ENCODE results near the gene IPO5. TPM values are rescaled to one million over a fixed set of nuclear protein-coding genes. Genes with fewer than 3 reads are reported as not detected.

The IPO5 gene
- total RNA-seq, 3 donors from 2014 or later, result 97.6 to 157 (median 137) TPM

DNA sequence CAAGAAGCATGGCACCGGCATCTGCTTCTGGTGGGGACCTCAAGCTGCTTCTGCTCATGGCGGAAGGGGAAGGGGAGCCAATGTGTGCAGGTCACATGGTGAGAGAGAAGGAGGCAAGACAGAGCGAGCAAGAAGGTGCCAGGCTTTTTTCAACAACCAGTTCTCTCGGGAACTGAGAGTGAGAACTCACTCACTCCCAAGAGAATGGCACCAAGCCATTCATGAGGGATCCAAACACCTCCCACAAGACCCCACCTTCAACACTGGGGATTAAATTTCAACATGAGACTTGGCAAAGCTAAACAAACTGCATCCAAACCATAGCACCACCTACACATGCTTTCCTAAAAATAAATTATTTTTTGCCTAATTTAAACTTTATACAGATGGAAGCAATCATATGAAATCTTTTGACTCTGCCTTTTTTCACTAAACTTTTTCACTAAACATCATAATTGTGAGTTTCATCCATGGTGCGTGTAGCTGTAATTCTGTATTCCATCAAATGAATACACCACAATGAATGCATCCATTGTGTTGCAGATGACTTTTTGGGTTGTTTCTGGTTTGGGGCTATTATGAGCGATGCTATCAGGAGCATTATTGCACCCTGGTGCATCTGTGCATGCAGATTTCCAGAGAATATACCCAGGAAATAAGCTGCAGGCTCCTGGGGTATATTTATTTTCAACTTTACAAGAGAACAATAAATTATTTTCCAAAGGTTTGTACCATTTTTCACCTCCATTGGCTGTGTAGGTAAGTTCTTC is 14.6 kb upstream of the IPO5 start:
- TF ChIP-seq POLR2A (IDR thresholded peaks at IDR 0.05) (no peak), POLR2AphosphoS5 (IDR thresholded peaks at IDR 0.05) (no peak)
- TF ChIP-seq, protein P1, sequence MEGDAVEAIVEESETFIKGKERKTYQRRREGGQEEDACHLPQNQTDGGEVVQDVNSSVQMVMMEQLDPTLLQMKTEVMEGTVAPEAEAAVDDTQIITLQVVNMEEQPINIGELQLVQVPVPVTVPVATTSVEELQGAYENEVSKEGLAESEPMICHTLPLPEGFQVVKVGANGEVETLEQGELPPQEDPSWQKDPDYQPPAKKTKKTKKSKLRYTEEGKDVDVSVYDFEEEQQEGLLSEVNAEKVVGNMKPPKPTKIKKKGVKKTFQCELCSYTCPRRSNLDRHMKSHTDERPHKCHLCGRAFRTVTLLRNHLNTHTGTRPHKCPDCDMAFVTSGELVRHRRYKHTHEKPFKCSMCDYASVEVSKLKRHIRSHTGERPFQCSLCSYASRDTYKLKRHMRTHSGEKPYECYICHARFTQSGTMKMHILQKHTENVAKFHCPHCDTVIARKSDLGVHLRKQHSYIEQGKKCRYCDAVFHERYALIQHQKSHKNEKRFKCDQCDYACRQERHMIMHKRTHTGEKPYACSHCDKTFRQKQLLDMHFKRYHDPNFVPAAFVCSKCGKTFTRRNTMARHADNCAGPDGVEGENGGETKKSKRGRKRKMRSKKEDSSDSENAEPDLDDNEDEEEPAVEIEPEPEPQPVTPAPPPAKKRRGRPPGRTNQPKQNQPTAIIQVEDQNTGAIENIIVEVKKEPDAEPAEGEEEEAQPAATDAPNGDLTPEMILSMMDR (IDR thresholded peaks at IDR 0.05), result no peak
- Histone ChIP-seq H3K27me3 (no peaks in the 10 kb centered on the region), H3K4me1 (no peaks in the 10 kb centered on the region), H3K27ac (no peak overlapping the region), H3K9me3 (no peaks in the 10 kb centered on the region), H3K36me3 (no peaks in the 10 kb centered on the region), H3K4me3 (no peak overlapping the region)
- no peak for DNase-seq (ENCODE audit: low spot score in 2 of 2)
- intact Hi-C loops (cut with DNase I; ENCODE audit: low total_unique reads), result no loop called here

DNA sequence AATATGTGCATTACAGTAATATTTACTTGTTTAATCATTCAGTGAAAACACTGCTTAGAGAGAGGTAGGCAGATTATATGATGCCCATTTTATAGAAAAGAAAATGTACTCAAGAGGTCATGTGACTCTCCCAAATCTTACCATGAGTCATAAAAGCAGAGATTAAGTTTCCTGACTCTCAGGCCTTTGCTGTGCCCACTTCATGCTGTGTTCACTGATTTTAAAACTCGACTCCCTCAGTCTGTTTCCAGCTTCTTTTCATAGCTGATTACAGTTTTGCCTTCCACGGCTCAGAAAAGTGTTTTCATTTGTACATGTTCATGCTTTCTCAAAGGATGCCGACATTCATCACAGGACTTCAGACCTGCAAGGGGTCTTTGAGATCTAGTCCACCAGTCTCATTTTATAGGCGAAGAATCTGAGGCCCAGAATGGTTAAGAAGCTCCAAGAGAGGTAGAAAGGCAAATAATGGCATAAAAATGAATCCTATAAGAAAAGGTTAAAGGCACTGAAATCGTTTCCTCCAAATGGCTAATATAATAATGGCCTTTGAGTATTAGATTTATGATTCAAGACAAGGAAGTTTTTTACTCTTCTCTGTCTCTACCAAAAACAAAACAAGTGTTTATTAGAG is 9.0 kb upstream of the IPO5 start:
- TF ChIP-seq, protein P1 (IDR thresholded peaks at IDR 0.05), result no peak
- no peak for TF ChIP-seq POLR2AphosphoS5 (IDR thresholded peaks at IDR 0.05)
- no peak for TF ChIP-seq POLR2A (IDR thresholded peaks at IDR 0.05)
- H3K4me3 ChIP-seq, result no peak overlapping the region
- no peak for DNase-seq (ENCODE audit: low spot score in 2 of 2)
- no peak overlapping the region for H3K27ac ChIP-seq
- no peaks in the 10 kb centered on the region for H3K4me1 ChIP-seq
- intact Hi-C loops (cut with DNase I; ENCODE audit: low total_unique reads), result no loop called here
- no peaks in the 10 kb centered on the region for H3K9me3 ChIP-seq
- no peaks in the 10 kb centered on the region for H3K36me3 ChIP-seq
- H3K27me3 ChIP-seq, result no peaks in the 10 kb centered on the region

DNA sequence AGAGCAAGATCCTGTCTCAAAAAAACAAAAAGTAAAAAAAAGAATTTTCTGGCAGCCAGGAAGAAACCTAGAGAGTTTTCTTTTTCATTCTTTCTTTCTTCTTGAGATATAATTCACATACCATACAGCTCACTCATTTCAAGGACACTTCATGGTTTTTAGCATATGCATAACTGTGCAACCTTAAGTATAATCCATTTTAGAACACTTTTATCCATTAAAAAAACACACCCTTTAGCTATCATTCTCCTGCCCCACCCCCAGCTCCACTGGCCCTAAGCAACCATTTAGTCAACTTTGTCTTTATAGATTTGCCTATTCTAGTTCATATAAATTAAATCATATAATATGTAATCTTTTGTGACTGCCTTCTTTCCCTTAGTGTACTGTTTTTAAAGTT is 8.1 kb upstream of the IPO5 start:
- no peaks in the 10 kb centered on the region for H3K4me1 ChIP-seq
- intact Hi-C loops (cut with DNase I; ENCODE audit: low total_unique reads), result no loop called here
- no peaks in the 10 kb centered on the region for H3K27me3 ChIP-seq

DNA sequence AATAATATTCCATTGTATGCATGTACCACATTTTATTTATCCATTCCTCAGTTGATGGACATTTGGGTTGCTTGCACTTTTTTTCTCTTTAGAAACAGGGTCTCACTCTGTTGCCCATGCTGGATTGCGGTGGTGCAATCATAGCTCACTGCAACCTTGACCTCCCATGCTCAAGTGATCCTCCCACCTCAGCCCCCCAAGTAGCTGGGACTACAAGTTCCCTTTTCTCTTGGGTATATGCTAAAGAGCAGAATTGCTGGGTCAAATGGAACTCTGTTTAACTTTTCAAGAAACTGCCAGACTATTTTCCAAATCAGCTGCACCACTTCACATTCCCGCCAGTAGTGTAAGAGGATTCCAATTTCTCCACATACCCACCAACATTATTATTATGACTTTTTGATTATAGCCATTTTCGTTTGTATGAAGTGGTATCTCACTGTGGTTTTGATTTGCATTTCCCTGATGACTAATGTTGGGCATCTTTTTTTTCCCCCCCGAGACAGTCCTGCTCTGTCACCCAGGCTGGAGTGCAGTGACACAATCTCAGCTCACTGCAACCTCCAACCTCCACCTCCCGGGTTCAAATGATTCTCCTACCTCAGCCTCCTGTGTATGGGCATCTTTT is 7.6 kb upstream of the IPO5 start:
- no peak for DNase-seq (ENCODE audit: low spot score in 2 of 2)
- H3K36me3 ChIP-seq, result no peaks in the 10 kb centered on the region
- H3K27me3 ChIP-seq, result no peaks in the 10 kb centered on the region
- H3K4me3 ChIP-seq, result no peak overlapping the region
- H3K9me3 ChIP-seq, result no peaks in the 10 kb centered on the region
- H3K27ac ChIP-seq, result no peak overlapping the region
- H3K4me1 ChIP-seq, result no peaks in the 10 kb centered on the region
- intact Hi-C loops (cut with DNase I; ENCODE audit: low total_unique reads), result no loop called here
- TF ChIP-seq POLR2AphosphoS5 (IDR thresholded peaks at IDR 0.05) (no peak), POLR2A (IDR thresholded peaks at IDR 0.05) (no peak)
- TF ChIP-seq, protein P1 (IDR thresholded peaks at IDR 0.05), result no peak

More for the DNA sequence above, 8.1 kb upstream of the IPO5 start:
- no peak overlapping the region for H3K4me3 ChIP-seq
- no peak overlapping the region for H3K27ac ChIP-seq
- TF ChIP-seq POLR2AphosphoS5 (IDR thresholded peaks at IDR 0.05) (no peak), POLR2A (IDR thresholded peaks at IDR 0.05) (no peak)
- TF ChIP-seq, protein P1 (IDR thresholded peaks at IDR 0.05), result no peak
- H3K9me3 ChIP-seq, result no peaks in the 10 kb centered on the region
- no peaks in the 10 kb centered on the region for H3K36me3 ChIP-seq
- DNase-seq (ENCODE audit: low spot score in 2 of 2), result no peak

All from breast epithelium (tissue), 4 donors.